Astrocyte of the spinal cord (primary cell): ENCODE measurements around the gene EIF3J.

ENCODE experiments used
- DNase-seq: peaks from one replicate; pipeline ENCODE4 v3.0.0; 2011; ENCODE audit warnings: low read depth, low spot score
- H3K4me3 ChIP-seq: 2 replicates; pipeline ENCODE4 v1.5.1; 2011; ENCODE audit warnings: low read depth, mild to moderate bottlenecking, low read length, moderate library complexity
- CTCF ChIP-seq: IDR thresholded peaks from 2 replicates; pipeline ENCODE4 v1.5.1; 2012; ENCODE audit warnings: low read depth, mild to moderate bottlenecking, low read length, inconsistent platforms
- in situ Hi-C: cut with HindIII; loops from 2 replicates; pipeline ENCODE4 v1.10.0; 2017; ENCODE audit warnings: low sequenced_read_pairs

The EIF3J gene

GRCh38 chr15:44598066-44598465 is 61.1 kb downstream of the EIF3J start:
- DNase-seq: no peak
- no peak for TF ChIP-seq CTCF
- in situ Hi-C loops: no loop called here
- no peak overlapping the region for H3K4me3 ChIP-seq

- TF ChIP-seq CTCF: no peak
- in situ Hi-C loops: no loop called here
- H3K4me3 ChIP-seq: no peak overlapping the region
- peak; percentile 37 for DNase-seq
These were observed 61.9 kb downstream of the EIF3J start for GRCh38 chr15:44598892-44599291.

GRCh38 chr15:44603126-44603525 is 66.2 kb downstream of the EIF3J start:
- DNase-seq: no peak
- in situ Hi-C loops: no loop called here
- no peak for TF ChIP-seq CTCF
- no peak overlapping the region for H3K4me3 ChIP-seq

GRCh38 chr15:44606740-44607139 is 69.8 kb downstream of the EIF3J start:
- TF ChIP-seq CTCF: no peak
- in situ Hi-C loops: no loop called here
- no peak overlapping the region for H3K4me3 ChIP-seq
- no peak for DNase-seq
